Medulla oblongata (tissue), 1 donor: ENCODE results near the gene NAIF1.
"Not testable (repeated sequence)": the region's sequence is repeated elsewhere in the genome, so short reads cannot be mapped to it uniquely, and the experiment has no call there.

Experiments used
- DNase-seq: peaks from one replicate; pipeline ENCODE4 v3.0.0-alpha.2; 2015; ENCODE audit errors: extremely low spot score

Gene NAIF1

DNA sequence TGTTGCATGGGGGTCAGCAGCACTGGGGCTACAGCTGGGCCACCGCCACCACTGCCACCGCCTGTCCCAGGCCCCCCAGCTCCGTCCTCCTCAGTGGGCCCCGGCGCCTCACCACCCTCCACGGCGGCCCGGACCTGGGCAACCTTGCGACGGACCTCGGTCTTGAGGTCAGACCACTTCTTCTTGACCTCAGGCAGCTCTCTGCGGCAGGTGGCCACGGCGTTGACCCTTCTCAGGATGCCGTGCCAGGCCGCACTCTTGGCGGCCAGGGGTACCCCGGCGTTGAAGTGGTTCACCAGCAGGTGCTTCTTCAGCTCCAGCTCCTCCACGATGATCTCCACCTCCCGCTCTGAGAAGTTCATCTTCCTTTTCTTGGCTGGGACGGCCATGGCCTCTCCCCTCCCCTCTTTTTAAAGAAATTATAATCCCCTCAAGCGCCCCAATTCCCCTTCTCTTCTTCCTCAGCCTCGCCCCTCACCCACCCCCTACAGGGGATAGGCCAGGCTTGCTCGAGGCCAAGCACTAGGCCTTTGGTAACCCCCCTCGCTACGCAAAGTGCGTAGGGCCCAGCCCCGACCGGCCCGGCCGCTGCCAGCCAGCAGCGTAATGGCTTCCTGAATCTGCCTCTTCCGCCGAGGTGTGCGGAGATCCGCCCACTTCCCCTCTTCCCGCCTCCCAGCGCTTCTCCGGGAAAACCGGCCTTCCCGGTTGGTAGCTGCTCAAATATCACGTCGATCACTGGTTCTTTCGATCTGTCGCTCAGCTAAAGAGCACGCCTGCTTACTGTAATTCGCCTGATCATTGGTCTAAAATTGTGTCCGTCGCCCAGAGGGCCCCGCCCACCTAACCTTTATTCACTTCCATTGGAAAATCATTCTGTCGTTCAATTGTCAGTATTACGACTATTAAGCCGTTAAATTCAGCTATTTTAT is at the start of gene NAIF1:
Gene NAIF1 (minus strand): TSS at position 608 of the 932 bp plus-strand sequence. CDS start 219 bp downstream, at position 389.
- DNase-seq: peak; percentile 100

DNA sequence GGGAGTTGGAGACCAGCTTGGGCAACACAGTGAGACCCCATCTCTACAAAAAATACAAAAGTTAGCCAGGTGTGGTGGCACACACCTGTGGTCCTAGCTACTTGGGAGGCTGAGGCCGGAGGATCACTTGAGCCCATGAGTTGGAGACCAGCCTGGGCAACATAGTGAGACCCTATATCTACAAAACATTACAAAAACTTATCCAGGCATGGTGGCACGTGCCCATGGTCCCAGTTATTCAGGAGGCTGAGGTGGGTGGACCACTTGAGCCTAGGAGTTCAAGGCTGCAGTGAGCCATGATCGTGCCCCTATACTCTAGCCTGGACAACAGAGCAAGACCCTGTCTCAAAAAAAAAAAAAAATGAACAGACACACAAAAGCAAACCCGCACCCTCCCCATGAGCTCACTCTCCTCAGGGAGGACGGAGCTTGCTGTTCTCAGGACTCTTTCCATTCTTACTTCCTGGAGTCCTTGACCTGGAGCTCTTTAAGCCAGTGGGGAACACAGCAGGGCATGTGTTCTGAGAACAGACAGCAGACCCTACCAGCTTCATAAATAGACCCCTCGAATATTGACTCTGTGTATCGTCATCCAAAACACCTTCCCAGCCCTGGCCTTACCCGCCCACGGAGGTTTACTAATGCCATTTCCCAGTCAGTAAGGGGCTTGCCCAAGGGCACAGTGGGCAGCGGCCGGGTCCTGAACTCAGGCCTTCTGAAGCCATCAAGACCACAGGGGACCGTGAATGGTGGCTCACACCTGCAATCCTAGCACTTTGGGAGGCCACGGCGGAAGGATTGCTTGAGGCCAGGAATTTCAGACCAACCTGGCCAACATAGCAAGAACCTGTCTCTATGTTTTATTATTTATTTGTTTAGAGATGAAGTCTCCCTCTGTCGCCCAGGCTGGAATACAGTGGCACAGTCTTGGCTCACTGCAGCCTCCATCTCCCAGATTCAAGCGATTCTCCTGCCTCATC is 49.3 kb upstream of the NAIF1 start:
- DNase-seq: no peak

GRCh38 chr9:128115187-128116103 is 48.3 kb upstream of the NAIF1 start:
- DNase-seq: no peak

DNA sequence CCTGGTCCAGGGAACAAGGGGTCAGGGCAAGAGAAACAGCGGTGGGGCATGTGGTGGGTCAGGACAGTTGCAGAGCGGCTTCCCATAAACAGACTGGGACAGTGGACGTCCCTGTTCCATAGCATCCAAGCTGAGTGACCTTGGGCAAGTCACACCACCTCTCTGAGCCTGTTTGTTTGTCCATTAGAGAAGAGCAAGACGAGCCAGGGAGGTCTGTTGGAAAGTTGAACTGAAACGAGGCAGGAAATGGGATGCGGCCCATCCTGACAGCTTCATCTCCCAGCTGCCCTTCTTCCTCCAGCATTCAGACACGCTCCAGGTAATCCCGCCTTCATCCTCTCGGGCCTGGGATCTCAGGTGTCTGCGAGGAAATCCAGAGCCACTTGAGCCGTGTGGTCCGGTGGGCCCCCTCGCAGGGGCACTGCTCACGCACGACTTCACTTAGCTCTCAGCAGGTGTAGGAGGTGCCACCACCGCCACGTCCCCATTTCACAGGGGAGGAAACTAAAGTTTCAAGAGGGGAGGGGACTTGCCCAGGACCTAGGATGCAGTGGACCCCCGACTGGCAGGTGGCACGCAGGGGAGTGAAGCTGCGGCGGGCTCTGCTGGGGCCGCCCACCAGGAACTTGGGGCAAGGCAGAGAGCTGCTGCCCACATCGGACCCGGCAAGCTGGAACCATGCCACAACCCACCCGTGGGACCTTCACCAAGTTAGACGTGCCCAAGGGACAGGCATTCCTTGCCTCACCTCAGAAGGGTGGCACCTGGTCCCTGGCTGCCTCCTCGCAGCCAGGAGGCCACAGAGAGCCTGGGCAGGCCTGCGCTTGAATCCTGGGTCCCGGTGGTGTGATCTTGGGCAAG is 47.4 kb upstream of the NAIF1 start:
- no peak for DNase-seq

DNA sequence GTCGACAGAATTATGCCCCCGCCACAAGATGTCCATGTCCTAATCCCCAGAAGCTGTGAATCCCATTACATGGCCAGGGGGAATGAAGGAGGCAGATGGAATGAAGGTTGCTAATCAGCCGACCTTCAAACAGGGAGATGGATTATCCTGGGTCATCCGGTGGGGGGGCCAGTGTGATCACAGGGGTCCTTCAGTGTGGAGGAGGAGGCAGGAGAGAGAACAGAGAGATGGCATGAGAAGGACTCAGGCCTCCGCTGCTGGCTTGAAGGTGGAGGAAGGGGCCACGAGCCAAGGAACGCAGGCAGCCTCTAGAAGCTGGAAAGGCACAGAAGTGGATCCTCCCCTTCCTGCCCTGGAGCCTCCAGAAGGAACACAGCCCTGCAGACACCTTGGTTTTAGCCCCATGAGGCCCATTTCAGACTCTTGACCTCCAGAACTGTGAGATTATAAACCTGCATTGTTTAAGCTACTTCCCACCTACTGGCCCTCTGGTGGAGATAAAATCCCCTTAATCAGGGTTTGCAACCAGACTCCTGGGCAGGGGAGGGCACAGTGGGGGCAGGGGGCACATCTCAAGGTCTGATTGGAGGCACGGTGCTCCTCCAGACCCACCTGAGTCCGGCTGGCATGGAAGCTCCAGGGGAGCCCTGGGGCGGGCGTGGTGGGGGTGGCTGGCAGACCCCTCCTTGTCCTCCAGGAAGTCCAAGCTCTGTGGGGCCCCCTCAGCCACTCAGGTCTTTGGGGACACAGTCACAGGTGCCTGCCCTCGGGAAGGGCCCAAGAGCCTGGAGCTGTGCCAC is 46.6 kb upstream of the NAIF1 start:
- no peak for DNase-seq

- not testable (repeated sequence) for DNase-seq
Measured at GRCh38 chr9:128111726-128112125, 44.6 kb upstream of the NAIF1 start.

- no peak for DNase-seq
Measured at GRCh38 chr9:128109050-128109709, 42.1 kb upstream of the NAIF1 start.

DNA sequence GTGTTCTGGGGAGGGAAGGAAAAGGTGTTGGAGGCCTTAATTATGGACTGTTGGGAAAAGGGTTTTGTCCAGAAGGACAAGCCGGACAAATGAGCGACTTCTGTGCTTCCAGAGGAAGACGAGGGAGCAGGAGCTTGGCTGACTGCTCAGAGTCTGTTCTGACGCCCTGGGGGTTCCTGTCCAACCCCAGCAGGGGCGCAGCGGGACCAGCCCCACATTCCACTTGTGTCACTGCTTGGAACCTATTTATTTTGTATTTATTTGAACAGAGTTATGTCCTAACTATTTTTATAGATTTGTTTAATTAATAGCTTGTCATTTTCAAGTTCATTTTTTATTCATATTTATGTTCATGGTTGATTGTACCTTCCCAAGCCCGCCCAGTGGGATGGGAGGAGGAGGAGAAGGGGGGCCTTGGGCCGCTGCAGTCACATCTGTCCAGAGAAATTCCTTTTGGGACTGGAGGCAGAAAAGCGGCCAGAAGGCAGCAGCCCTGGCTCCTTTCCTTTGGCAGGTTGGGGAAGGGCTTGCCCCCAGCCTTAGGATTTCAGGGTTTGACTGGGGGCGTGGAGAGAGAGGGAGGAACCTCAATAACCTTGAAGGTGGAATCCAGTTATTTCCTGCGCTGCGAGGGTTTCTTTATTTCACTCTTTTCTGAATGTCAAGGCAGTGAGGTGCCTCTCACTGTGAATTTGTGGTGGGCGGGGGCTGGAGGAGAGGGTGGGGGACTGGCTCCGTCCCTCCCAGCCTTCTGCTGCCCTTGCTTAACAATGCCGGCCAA is 41.3 kb upstream of the NAIF1 start:
- DNase-seq: no peak

GRCh38 chr9:128107468-128108268 is 40.5 kb upstream of the NAIF1 start:
- DNase-seq: no peak

DNA sequence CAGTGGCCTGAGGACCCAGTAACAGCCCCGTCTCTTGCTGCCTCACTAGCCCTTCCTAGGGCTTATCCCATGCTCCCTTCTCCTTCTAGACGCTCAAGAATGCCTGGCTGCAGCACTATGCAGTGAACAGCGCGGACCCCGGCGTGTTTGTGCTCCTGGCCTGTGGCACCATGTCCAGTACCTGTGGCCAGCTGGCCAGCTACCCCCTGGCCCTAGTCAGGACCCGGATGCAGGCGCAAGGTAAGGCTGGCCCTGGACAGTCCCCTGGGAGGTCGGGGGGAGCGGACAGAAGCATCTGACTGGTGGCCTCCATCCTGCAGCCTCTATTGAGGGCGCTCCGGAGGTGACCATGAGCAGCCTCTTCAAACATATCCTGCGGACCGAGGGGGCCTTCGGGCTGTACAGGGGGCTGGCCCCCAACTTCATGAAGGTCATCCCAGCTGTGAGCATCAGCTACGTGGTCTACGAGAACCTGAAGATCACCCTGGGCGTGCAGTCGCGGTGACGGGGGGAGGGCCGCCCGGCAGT is 39.9 kb upstream of the NAIF1 start:
- DNase-seq: no peak

DNA sequence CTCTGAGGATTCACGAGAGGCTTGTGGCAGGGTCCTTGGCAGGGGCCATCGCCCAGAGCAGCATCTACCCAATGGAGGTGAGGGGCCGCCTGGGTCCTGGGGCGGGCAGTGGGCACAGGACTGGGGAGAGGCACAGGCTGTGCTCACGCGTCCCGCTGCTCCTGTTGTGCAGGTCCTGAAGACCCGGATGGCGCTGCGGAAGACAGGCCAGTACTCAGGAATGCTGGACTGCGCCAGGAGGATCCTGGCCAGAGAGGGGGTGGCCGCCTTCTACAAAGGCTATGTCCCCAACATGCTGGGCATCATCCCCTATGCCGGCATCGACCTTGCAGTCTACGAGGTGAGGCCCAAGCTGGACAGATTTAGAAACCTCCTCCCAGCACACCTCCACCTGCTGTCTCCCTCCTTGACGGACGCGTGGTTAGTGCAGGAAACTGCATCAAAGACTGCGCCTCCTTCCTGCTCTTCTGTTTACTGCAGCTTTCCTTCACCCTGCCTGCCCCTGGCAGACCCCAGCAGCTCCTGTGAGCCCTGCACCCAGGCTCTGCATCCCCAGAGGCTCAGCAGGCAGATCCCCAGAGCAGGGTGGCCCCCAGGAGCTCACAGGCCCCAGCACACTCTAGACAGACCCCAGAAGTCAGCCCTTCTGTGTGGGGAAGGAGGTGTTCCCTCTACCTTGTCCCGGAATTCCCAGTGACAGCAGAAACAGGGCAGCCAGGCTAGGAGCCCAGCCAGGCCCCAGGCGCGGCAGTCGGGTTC is 39.2 kb upstream of the NAIF1 start:
- DNase-seq: no peak

GRCh38 chr9:128105538-128106175 is 38.5 kb upstream of the NAIF1 start:
- no peak for DNase-seq

GRCh38 chr9:128104171-128104618 is 37.1 kb upstream of the NAIF1 start:
- no peak for DNase-seq

DNA sequence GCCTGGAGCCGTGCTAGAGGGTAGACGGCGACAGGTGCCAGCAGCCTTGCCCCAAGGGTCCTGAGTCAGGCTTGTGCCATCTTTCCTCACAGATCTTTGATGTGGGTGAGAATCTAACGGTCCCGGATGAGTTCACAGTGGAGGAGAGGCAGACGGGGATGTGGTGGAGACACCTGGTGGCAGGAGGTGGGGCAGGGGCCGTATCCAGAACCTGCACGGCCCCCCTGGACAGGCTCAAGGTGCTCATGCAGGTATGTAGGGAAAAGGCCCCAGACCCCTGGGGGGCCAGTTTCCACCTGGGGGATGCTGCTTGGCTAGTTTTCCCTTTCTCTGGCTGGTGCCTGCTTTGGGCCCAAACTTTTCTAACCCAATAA is 36.5 kb upstream of the NAIF1 start:
- no peak for DNase-seq

DNA sequence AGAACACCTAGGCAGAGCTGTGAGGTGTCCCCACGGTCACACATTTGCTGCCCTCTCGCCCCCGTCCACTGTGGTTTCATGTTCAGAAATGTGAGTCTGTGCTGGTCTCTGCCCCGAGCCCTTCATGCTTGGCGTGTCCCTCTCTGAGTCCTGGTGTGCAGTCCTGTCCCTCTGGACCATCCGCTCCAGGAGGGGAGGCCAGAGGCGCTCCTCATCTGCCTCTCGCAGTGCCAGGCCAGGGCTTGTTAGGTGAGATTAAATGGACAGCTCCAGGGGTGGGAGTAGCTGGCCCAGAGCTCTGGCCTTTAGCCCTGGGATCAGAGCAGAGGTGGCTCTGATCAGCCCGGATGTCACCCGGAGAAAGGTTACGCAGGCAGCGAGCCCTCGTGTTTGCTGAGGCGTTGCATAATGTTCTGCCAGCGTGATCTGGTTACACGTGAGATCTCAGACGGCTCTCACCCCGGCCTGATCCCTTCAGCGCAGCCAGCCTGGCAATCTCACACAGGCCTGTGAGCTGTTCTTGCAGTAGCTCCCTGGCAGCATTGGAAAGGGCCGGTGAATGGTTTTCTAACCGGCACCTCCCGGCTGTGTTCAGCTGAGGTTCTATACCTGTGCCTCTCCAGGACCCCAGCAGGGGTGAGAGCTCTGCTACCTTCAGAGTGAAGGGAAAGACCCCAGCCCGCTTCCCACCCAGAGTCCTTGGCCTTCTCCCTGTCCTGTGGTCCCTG is 35.9 kb upstream of the NAIF1 start:
- no peak for DNase-seq
